Stomach (tissue), 19 donors: Measurements from ENCODE around the gene RDH14. TPM values are rescaled to one million over a fixed set of nuclear protein-coding genes. Genes with fewer than 3 reads are reported as not detected.
A peak's percentile ranks its signal among the peaks of the same experiment; 100 is the strongest.

Experiments
- DNase-seq, 2 donors: peaks; one replicate each; pipeline versions ENCODE4 v3.0.0 to v3.0.0-alpha.2; 2013 to 2019
- H3K27ac ChIP-seq, 5 donors: fragments of 200-600 bp in 4 of 5; sonication (generic) in 4 of 5; one replicate each; pipeline ENCODE4 v1.5.1; 2013 to 2019; ENCODE audit warnings: mild to moderate bottlenecking in 1 of 5, moderate library complexity in 1 of 5
- H3K27me3 ChIP-seq, 3 donors: fragments of 200-600 bp; sonication (generic); one replicate each; pipeline ENCODE4 v1.5.1; 2017 to 2019; ENCODE audit warnings: mixed run types in 1 of 3
- H3K36me3 ChIP-seq, 4 donors: fragments of 200-600 bp; sonication (generic); 1 replicate in 3 of 4; 2 replicates in 1 of 4; pipeline ENCODE4 v1.5.1; 2016 to 2019
- H3K4me1 ChIP-seq, 4 donors: fragments of 200-600 bp; sonication (generic); one replicate each; pipeline ENCODE4 v1.5.1; 2016 to 2019
- H3K4me3 ChIP-seq, 4 donors: fragments of 200-600 bp; sonication (generic) in 3 of 4; one replicate each; pipeline ENCODE4 v1.5.1; 2016 to 2019; ENCODE audit warnings: mild to moderate bottlenecking in 1 of 4
- H3K9me3 ChIP-seq, 4 donors: fragments of 200-600 bp; sonication (generic); one replicate each; pipeline ENCODE4 v1.5.1; 2016 to 2019
- EP300 ChIP-seq: sonication (generic); formaldehyde crosslinking; IDR thresholded peaks from one replicate; pipeline ENCODE4 v1.6.1; 2017; ENCODE audit warnings: antibody characterized with exemption
- POLR2A ChIP-seq, 4 donors: fragments of 450-650 bp; IDR thresholded peaks; one replicate each; pipeline ENCODE4 v1.6.1; 2016; ENCODE audit warnings: antibody characterized with exemption in 4 of 4, control low read depth in 2 of 4, mild to moderate bottlenecking in 1 of 4, moderate library complexity in 1 of 4
- POLR2AphosphoS5 ChIP-seq, 3 donors: sonication (generic); formaldehyde crosslinking; IDR thresholded peaks; one replicate each; pipeline ENCODE4 v1.6.1; 2016; ENCODE audit warnings: antibody characterized with exemption in 3 of 3
- WGBS, 5 donors: extraction: QIAGEN DNeasy Blood & Tissue Kit in 3 of 5; methylation state at CpG; one replicate each; pipeline versions ENCODE4 v1.1.5 to v1.1.7; 2013 to 2018; 5-methylcytosine and 5-hydroxymethylcytosine counted together
- intact Hi-C: fragments of 100-400 bp; cut with DNase I; formaldehyde crosslinking; loops from one replicate; pipeline ENCODE4 v1.15.1; 2023; ENCODE audit warnings: low total_unique reads
- long read RNA-seq, 10 donors: transcript quantifications; one replicate each; lab custom pipeline, GENCODE V29; 2026
- polyA plus RNA-seq, 3 donors: library from polyadenylated mRNA; stranded (reverse); fragments of 200-250 nt; gene quantifications; one replicate each; pipeline ENCODE4 v1.2.3, GENCODE V29; 2013
- total RNA-seq, 5 donors: library from RNA; depleted of rRNA; stranded (reverse); fragments of >200 nt; gene quantifications; one replicate each; pipeline versions ENCODE4 v1.1.0 to v1.2.3, GENCODE V29; 2014 to 2016
- TF ChIP-seq, protein P1 (sequence below), 7 experiments: fragments of 450-650 bp in 4 of 7; fragments of 200-600 bp in 3 of 7; sonication (generic) in 3 of 7; IDR thresholded peaks; one replicate each; pipeline ENCODE4 v1.5.1; 2016 to 2019; ENCODE audit warnings: antibody characterized with exemption in 7 of 7, control low read depth in 2 of 7, mild to moderate bottlenecking in 1 of 7
- donor health status: healthy with polysubstance abuse.
- donor health status: Bipolar disorder and iron deficiency.
- donor health status: healthy.

The RDH14 gene, protein sequence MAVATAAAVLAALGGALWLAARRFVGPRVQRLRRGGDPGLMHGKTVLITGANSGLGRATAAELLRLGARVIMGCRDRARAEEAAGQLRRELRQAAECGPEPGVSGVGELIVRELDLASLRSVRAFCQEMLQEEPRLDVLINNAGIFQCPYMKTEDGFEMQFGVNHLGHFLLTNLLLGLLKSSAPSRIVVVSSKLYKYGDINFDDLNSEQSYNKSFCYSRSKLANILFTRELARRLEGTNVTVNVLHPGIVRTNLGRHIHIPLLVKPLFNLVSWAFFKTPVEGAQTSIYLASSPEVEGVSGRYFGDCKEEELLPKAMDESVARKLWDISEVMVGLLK
- total RNA-seq (10 to 100 TPM in 4 of 5 donors, not detected in 1; 34.9 to 66.1 (median 45.6) TPM), polyA plus RNA-seq (10 to 100 TPM; 13.3 to 16.9 (median 15.4) TPM)
- long read RNA-seq, donor 1, transcript RDH14-201 (2 exons, 1,587 nt), result major isoform, 10 of 10 reads
- long read RNA-seq, donor 1, partial matches to known transcripts, result 0 of 10 reads
- long read RNA-seq, donor 1, other reads (novel, unspliced or antisense), result 0 of 10 reads
- long read RNA-seq, donor 2, transcript RDH14-201 (2 exons, 1,587 nt), result major isoform, 12 of 13 reads
- long read RNA-seq, donor 2, partial matches to known transcripts, result 0 of 13 reads
- long read RNA-seq, donor 2, other reads (novel, unspliced or antisense), result 0 of 13 reads
- long read RNA-seq, donor 3, transcript RDH14-201 (2 exons, 1,587 nt), result major isoform, 11 of 11 reads
- long read RNA-seq, donor 3, partial matches to known transcripts, result 0 of 11 reads
- long read RNA-seq, donor 3, other reads (novel, unspliced or antisense), result 0 of 11 reads
- long read RNA-seq, donor 4, partial matches to known transcripts, result 0 of 4 reads
- long read RNA-seq, donor 4, other reads (novel, unspliced or antisense), result 0 of 4 reads
- long read RNA-seq, donor 5, transcript RDH14-201 (2 exons, 1,587 nt), result major isoform, 14 of 14 reads
- long read RNA-seq, donor 5, partial matches to known transcripts, result 0 of 14 reads
- long read RNA-seq, donor 5, other reads (novel, unspliced or antisense), result 0 of 14 reads
- long read RNA-seq, donor 6, result 0 reads
- long read RNA-seq, donor 7, transcript RDH14-201 (2 exons, 1,587 nt), result major isoform, 17 of 17 reads
- long read RNA-seq, donor 7, partial matches to known transcripts, result 0 of 17 reads
- long read RNA-seq, donor 7, other reads (novel, unspliced or antisense), result 0 of 17 reads
- long read RNA-seq, donor 8, transcript RDH14-201 (2 exons, 1,587 nt), result major isoform, 11 of 11 reads
- long read RNA-seq, donor 8, partial matches to known transcripts, result 0 of 11 reads
- long read RNA-seq, donor 8, other reads (novel, unspliced or antisense), result 0 of 11 reads
- long read RNA-seq, donor 9, transcript RDH14-201 (2 exons, 1,587 nt), result major isoform, 12 of 12 reads
- long read RNA-seq, donor 9, partial matches to known transcripts, result 0 of 12 reads
- long read RNA-seq, donor 9, other reads (novel, unspliced or antisense), result 0 of 12 reads
- long read RNA-seq, donor 10, transcript RDH14-201 (2 exons, 1,587 nt), result major isoform, 6 of 6 reads
- long read RNA-seq, donor 10, partial matches to known transcripts, result 0 of 6 reads
- long read RNA-seq, donor 10, other reads (novel, unspliced or antisense), result 0 of 6 reads

DNA sequence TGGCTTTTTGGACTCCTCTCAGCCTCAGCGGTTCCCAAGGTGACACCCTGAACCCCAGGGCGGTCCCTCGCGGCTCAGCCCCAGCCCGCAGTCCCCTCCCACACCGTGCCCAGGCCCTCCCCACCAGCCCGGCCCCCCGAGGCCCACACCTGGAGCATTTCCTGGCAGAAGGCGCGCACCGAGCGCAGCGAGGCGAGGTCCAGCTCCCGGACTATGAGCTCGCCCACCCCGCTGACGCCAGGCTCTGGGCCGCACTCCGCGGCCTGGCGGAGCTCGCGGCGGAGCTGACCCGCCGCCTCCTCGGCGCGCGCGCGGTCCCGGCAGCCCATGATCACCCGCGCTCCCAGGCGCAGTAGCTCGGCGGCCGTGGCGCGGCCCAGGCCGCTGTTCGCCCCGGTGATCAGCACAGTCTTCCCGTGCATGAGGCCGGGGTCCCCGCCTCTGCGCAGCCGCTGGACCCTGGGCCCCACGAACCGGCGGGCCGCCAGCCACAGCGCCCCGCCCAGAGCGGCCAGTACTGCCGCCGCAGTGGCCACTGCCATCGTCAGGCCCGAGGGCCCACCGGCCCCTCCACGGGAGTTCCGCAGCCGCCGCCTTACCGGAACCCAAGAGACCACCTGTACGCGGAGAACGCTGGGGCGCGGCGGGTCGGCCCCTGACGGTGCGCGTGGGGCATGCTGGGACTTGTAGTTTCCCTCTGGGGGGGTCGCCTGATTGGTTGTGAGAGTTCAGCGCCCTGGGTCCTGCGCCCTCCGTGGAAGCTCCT, at the start of gene RDH14:
TSS of gene RDH14 (minus strand) at position 623 of the 766 bp plus-strand sequence. CDS start at position 542, 81 bp downstream.
- WGBS, 5 donors, result 0 to 1% (median 0%) methylated on average over 27 to 81 of the region's 81 CpGs

DNA sequence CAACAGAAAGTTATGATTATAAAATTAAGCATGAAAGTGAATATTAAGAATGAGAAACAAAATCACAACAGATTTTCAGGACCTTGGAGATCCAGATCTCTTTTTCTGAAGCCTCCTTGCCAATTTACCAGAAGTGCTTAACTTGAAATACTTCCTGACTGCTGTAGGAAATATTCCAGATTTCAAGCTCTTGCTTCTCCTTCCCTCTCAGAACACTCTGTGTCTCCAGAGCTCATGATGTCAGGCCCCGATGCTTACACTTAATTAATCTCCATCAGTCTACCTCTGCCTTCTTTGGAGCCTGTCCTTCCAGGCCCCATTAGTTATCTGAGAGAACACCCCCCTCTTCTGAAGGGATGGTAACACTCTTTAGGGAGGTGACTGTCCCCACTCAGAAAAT, 49.6 kb upstream of the RDH14 start:
- no peak for TF ChIP-seq EP300
- TF ChIP-seq POLR2A (IDR thresholded peaks at IDR 0.05), result no peak
- TF ChIP-seq, protein P1, sequence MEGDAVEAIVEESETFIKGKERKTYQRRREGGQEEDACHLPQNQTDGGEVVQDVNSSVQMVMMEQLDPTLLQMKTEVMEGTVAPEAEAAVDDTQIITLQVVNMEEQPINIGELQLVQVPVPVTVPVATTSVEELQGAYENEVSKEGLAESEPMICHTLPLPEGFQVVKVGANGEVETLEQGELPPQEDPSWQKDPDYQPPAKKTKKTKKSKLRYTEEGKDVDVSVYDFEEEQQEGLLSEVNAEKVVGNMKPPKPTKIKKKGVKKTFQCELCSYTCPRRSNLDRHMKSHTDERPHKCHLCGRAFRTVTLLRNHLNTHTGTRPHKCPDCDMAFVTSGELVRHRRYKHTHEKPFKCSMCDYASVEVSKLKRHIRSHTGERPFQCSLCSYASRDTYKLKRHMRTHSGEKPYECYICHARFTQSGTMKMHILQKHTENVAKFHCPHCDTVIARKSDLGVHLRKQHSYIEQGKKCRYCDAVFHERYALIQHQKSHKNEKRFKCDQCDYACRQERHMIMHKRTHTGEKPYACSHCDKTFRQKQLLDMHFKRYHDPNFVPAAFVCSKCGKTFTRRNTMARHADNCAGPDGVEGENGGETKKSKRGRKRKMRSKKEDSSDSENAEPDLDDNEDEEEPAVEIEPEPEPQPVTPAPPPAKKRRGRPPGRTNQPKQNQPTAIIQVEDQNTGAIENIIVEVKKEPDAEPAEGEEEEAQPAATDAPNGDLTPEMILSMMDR (IDR thresholded peaks at IDR 0.05), result no peak
- no peak for TF ChIP-seq POLR2AphosphoS5 (IDR thresholded peaks at IDR 0.05)
- H3K4me1 ChIP-seq, result peaks cover 0 to 26% (median 15%) of the 10 kb centered on the region in 4 donors
- intact Hi-C loops, result no loop called here
- no peaks in the 10 kb centered on the region for H3K27me3 ChIP-seq
- WGBS, 5 donors, result 60 to 81% (median 76%) methylated on average over 1 of the region's 1 CpG
- no peaks in the 10 kb centered on the region for H3K36me3 ChIP-seq
- H3K9me3 ChIP-seq, result no peaks in the 10 kb centered on the region
- no peak overlapping the region for H3K27ac ChIP-seq
- peak in 1 of 2 donors; percentile 21 for DNase-seq
- no peak overlapping the region for H3K4me3 ChIP-seq

More for the DNA sequence above, at the start of gene RDH14:
- no peak for TF ChIP-seq POLR2A (IDR thresholded peaks at IDR 0.05)
- peak; percentile 35 to 91 (median 81) for TF ChIP-seq POLR2AphosphoS5 (IDR thresholded peaks at IDR 0.05)
- H3K27me3 ChIP-seq, result no peaks in the 10 kb centered on the region
- H3K4me1 ChIP-seq, result peaks cover 22 to 51% (median 34%) of the 10 kb centered on the region in 4 donors
- intact Hi-C loops, result no loop called here
- peaks cover 3 to 17% (median 15%) of the 10 kb centered on the region in 4 donors for H3K36me3 ChIP-seq
- H3K9me3 ChIP-seq, result peaks cover 0 to 10% (median 6%) of the 10 kb centered on the region in 4 donors
- DNase-seq, result peak; percentile 93 to 98
- H3K4me3 ChIP-seq, result peak within 1 kb of the TSS; percentile 61 to 93 (median 87)
- peak within 1 kb of the TSS; percentile 94 to 99 (median 98) for H3K27ac ChIP-seq

DNA sequence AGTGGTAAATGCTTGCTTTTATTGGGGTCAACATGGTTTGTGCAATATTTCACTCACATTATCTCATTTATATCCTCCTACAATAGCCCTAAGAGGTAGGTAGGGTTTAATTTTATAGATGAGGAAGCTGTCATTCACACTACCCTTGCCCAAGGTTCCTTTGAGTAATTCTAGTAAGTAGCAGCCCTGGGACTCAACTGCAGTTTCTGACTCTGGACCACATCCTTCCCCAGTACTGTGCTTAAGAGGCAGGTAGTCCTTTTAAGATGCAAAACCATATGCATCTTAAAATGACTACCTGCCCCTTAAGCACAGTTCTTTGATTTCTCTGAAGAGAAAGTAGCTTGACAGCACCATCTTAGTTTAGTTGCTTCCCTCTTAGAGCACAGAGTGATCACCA, 44.7 kb upstream of the RDH14 start:
- H3K4me1 ChIP-seq, result peaks cover 0 to 13% (median 0%) of the 10 kb centered on the region in 4 donors
- no peak for DNase-seq
- no peaks in the 10 kb centered on the region for H3K9me3 ChIP-seq
- H3K36me3 ChIP-seq, result no peaks in the 10 kb centered on the region
- TF ChIP-seq POLR2A (IDR thresholded peaks at IDR 0.05) (no peak), POLR2AphosphoS5 (IDR thresholded peaks at IDR 0.05) (no peak), EP300 (no peak)
- TF ChIP-seq, protein P1 (IDR thresholded peaks at IDR 0.05), result no peak
- no peak overlapping the region for H3K27ac ChIP-seq
- H3K4me3 ChIP-seq, result no peak overlapping the region
- intact Hi-C loops, result no loop called here
- no peaks in the 10 kb centered on the region for H3K27me3 ChIP-seq

DNA sequence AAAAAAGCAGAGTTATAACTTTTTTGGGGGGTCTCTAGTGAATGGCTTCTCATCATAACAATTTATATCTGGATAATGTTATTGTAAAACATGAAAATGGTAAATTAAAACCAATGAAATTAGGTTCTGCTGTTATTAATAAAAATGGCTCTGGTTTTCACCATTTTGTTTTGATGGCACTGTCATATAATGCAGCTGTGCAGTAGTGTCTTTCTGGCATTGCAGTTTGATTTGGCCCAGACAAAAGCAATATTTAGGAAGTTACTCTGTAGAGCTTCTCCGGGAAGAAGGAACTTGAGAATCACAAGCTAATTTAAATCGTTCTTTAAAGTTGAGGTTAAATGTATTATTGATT, 44.1 kb upstream of the RDH14 start:
- Histone ChIP-seq H3K9me3 (no peaks in the 10 kb centered on the region), H3K27ac (no peak overlapping the region), H3K36me3 (no peaks in the 10 kb centered on the region), H3K4me3 (no peak overlapping the region), H3K4me1 (peaks cover 0 to 11% (median 0%) of the 10 kb centered on the region in 4 donors), H3K27me3 (no peaks in the 10 kb centered on the region)
- intact Hi-C loops, result no loop called here
- 72 to 84% (median 80%) methylated on average over 2 of the region's 2 CpGs for WGBS, 5 donors
- DNase-seq, result peak in 1 of 2 donors; percentile 36
- TF ChIP-seq EP300 (no peak), POLR2A (IDR thresholded peaks at IDR 0.05) (no peak)
- TF ChIP-seq, protein P1 (IDR thresholded peaks at IDR 0.05), result no peak
